Stomach (tissue), 9 donors: ENCODE measurements around the gene PPIF. TPM values are rescaled to one million over a fixed set of nuclear protein-coding genes. Genes with fewer than 3 reads are reported as not detected.
"Not testable (repeated sequence)": the region's sequence is repeated elsewhere in the genome, so short reads cannot be mapped to it uniquely, and the experiment has no call there.

Experiments used
- DNase-seq, 2 donors: peaks; one replicate each; pipeline versions ENCODE4 v3.0.0 to v3.0.0-alpha.2; 2013 to 2019
- H3K27ac ChIP-seq, 5 donors: fragments of 200-600 bp in 4 of 5; sonication (generic) in 4 of 5; one replicate each; pipeline ENCODE4 v1.5.1; 2013 to 2019; ENCODE audit warnings: mild to moderate bottlenecking in 1 of 5, moderate library complexity in 1 of 5
- H3K27me3 ChIP-seq, 3 donors: fragments of 200-600 bp; sonication (generic); one replicate each; pipeline ENCODE4 v1.5.1; 2017 to 2019; ENCODE audit warnings: mixed run types in 1 of 3
- H3K36me3 ChIP-seq, 4 donors: fragments of 200-600 bp; sonication (generic); 1 replicate in 3 of 4; 2 replicates in 1 of 4; pipeline ENCODE4 v1.5.1; 2016 to 2019
- H3K4me1 ChIP-seq, 4 donors: fragments of 200-600 bp; sonication (generic); one replicate each; pipeline ENCODE4 v1.5.1; 2016 to 2019
- H3K4me3 ChIP-seq, 4 donors: fragments of 200-600 bp; sonication (generic) in 3 of 4; one replicate each; pipeline ENCODE4 v1.5.1; 2016 to 2019; ENCODE audit warnings: mild to moderate bottlenecking in 1 of 4
- H3K9me3 ChIP-seq, 4 donors: fragments of 200-600 bp; sonication (generic); one replicate each; pipeline ENCODE4 v1.5.1; 2016 to 2019
- EP300 ChIP-seq: sonication (generic); formaldehyde crosslinking; IDR thresholded peaks from one replicate; pipeline ENCODE4 v1.6.1; 2017; ENCODE audit warnings: antibody characterized with exemption
- POLR2A ChIP-seq, 4 donors: fragments of 450-650 bp; IDR thresholded peaks; one replicate each; pipeline ENCODE4 v1.6.1; 2016; ENCODE audit warnings: antibody characterized with exemption in 4 of 4, control low read depth in 2 of 4, mild to moderate bottlenecking in 1 of 4, moderate library complexity in 1 of 4
- POLR2AphosphoS5 ChIP-seq, 3 donors: sonication (generic); formaldehyde crosslinking; IDR thresholded peaks; one replicate each; pipeline ENCODE4 v1.6.1; 2016; ENCODE audit warnings: antibody characterized with exemption in 3 of 3
- WGBS, 5 donors: extraction: QIAGEN DNeasy Blood & Tissue Kit in 3 of 5; methylation state at CpG; one replicate each; pipeline versions ENCODE4 v1.1.5 to v1.1.7; 2013 to 2018; 5-methylcytosine and 5-hydroxymethylcytosine counted together
- intact Hi-C: fragments of 100-400 bp; cut with DNase I; formaldehyde crosslinking; loops from one replicate; pipeline ENCODE4 v1.15.1; 2023; ENCODE audit warnings: low total_unique reads
- polyA plus RNA-seq, 3 donors: library from polyadenylated mRNA; stranded (reverse); fragments of 200-250 nt; gene quantifications; one replicate each; pipeline ENCODE4 v1.2.3, GENCODE V29; 2013
- total RNA-seq, 5 donors: library from RNA; depleted of rRNA; stranded (reverse); fragments of >200 nt; gene quantifications; one replicate each; pipeline versions ENCODE4 v1.1.0 to v1.2.3, GENCODE V29; 2014 to 2016
- TF ChIP-seq, protein P1 (sequence below), 7 experiments: fragments of 450-650 bp in 4 of 7; fragments of 200-600 bp in 3 of 7; sonication (generic) in 3 of 7; IDR thresholded peaks; one replicate each; pipeline ENCODE4 v1.5.1; 2016 to 2019; ENCODE audit warnings: antibody characterized with exemption in 7 of 7, control low read depth in 2 of 7, mild to moderate bottlenecking in 1 of 7
- donor health status: healthy with polysubstance abuse.
- donor health status: Bipolar disorder and iron deficiency.
- donor health status: healthy.

PPIF gene
- total and polyA plus RNA-seq, 8 donors, result 6.4 to 177 (median 50.8) TPM

DNA sequence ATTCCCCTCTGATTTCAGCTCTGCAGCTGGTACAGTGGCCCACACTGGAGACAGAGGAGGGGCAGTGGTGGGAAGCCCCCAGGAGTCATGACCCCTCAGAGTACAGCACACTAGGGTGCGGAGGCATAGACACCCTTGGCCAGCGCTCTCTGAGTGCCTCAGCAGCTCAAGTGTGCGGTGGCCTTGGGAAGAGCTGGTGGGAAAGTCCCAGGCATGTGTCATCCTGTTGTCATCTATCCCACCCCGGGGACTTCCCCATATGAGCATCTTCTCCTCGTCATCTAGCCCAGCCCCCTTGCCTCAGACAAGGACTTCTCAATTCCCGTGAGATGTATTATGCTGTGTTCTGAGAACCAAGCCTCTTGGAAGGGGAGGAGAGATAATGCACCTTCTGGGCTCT is 15.6 kb upstream of the PPIF start:
- peak in 1 of 2 donors; percentile 73 for DNase-seq
- TF ChIP-seq POLR2A (IDR thresholded peaks at IDR 0.05) (no peak), EP300 (no peak), POLR2AphosphoS5 (IDR thresholded peaks at IDR 0.05) (no peak)
- TF ChIP-seq, protein P1, sequence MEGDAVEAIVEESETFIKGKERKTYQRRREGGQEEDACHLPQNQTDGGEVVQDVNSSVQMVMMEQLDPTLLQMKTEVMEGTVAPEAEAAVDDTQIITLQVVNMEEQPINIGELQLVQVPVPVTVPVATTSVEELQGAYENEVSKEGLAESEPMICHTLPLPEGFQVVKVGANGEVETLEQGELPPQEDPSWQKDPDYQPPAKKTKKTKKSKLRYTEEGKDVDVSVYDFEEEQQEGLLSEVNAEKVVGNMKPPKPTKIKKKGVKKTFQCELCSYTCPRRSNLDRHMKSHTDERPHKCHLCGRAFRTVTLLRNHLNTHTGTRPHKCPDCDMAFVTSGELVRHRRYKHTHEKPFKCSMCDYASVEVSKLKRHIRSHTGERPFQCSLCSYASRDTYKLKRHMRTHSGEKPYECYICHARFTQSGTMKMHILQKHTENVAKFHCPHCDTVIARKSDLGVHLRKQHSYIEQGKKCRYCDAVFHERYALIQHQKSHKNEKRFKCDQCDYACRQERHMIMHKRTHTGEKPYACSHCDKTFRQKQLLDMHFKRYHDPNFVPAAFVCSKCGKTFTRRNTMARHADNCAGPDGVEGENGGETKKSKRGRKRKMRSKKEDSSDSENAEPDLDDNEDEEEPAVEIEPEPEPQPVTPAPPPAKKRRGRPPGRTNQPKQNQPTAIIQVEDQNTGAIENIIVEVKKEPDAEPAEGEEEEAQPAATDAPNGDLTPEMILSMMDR (IDR thresholded peaks at IDR 0.05), result no peak
- intact Hi-C loops, result no loop called here
- Histone ChIP-seq H3K9me3 (no peaks in the 10 kb centered on the region), H3K27me3 (no peaks in the 10 kb centered on the region), H3K27ac (no peak overlapping the region), H3K4me1 (peaks cover 0 to 13% (median 3%) of the 10 kb centered on the region in 4 donors), H3K4me3 (no peak overlapping the region), H3K36me3 (no peaks in the 10 kb centered on the region)
- 64 to 75% (median 70%) methylated on average over 6 of the region's 6 CpGs for WGBS, 5 donors

- H3K4me1 ChIP-seq, result peaks cover 0 to 13% (median 3%) of the 10 kb centered on the region in 4 donors
- H3K36me3 ChIP-seq, H3K4me3 ChIP-seq, H3K9me3 ChIP-seq, DNase-seq, intact Hi-C loops, H3K27ac ChIP-seq, H3K27me3 ChIP-seq: not testable (repeated sequence)
- 87 to 94% (median 92%) methylated on average over 2 to 5 of the region's 10 CpGs for WGBS, 5 donors
These were observed 14.5 kb upstream of the PPIF start for GRCh38 chr10:79332610-79333315.

GRCh38 chr10:79333513-79333912 is 13.8 kb upstream of the PPIF start:
- no peaks in the 10 kb centered on the region for H3K27me3 ChIP-seq
- peaks cover 0 to 13% (median 3%) of the 10 kb centered on the region in 4 donors for H3K4me1 ChIP-seq
- no peaks in the 10 kb centered on the region for H3K9me3 ChIP-seq
- H3K36me3 ChIP-seq, result no peaks in the 10 kb centered on the region
- no peak overlapping the region for H3K27ac ChIP-seq
- intact Hi-C loops, result no loop called here
- no peak overlapping the region for H3K4me3 ChIP-seq
- TF ChIP-seq EP300 (no peak), POLR2AphosphoS5 (IDR thresholded peaks at IDR 0.05) (no peak), POLR2A (IDR thresholded peaks at IDR 0.05) (no peak)
- TF ChIP-seq, protein P1 (IDR thresholded peaks at IDR 0.05), result no peak
- 88 to 96% (median 94%) methylated on average over 2 of the region's 2 CpGs for WGBS, 5 donors
- no peak for DNase-seq

DNA sequence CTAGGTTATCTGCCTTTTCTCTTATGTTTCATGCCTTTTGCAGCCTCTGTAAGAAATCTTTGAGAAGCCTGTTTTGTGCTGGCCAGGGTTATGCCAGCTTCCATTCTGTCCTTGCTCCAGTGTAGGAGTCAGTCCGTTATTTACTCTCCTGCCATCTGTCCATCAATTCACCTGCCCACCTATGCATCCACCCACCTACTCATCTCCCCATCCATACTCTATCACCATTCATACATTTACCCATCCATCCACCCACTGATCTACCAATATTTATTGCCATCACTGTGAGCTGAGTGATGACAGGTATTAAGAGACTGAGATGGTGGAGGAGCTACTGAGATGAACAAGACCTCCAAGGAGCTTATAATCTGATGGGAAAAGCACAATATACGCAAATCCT is 12.7 kb upstream of the PPIF start:
- intact Hi-C loops, result no loop called here
- H3K36me3 ChIP-seq, result no peaks in the 10 kb centered on the region
- no peak overlapping the region for H3K4me3 ChIP-seq
- TF ChIP-seq, protein P1 (IDR thresholded peaks at IDR 0.05), result no peak
- TF ChIP-seq EP300 (no peak), POLR2A (IDR thresholded peaks at IDR 0.05) (no peak), POLR2AphosphoS5 (IDR thresholded peaks at IDR 0.05) (no peak)
- no peak overlapping the region for H3K27ac ChIP-seq
- peaks cover 0 to 13% (median 3%) of the 10 kb centered on the region in 4 donors for H3K4me1 ChIP-seq
- no peak for DNase-seq
- no peaks in the 10 kb centered on the region for H3K27me3 ChIP-seq
- 91 to 100% (median 95%) methylated on average over 2 of the region's 2 CpGs for WGBS, 5 donors
- no peaks in the 10 kb centered on the region for H3K9me3 ChIP-seq

GRCh38 chr10:79335094-79335469 is 12.2 kb upstream of the PPIF start:
- no peak overlapping the region for H3K4me3 ChIP-seq
- intact Hi-C loops, result no loop called here
- no peaks in the 10 kb centered on the region for H3K9me3 ChIP-seq
- no peak for DNase-seq
- WGBS, 5 donors, result 72 to 91% (median 87%) methylated on average over 2 of the region's 2 CpGs
- no peaks in the 10 kb centered on the region for H3K36me3 ChIP-seq
- H3K27ac ChIP-seq, result no peak overlapping the region
- no peaks in the 10 kb centered on the region for H3K27me3 ChIP-seq
- TF ChIP-seq POLR2A (IDR thresholded peaks at IDR 0.05) (no peak), POLR2AphosphoS5 (IDR thresholded peaks at IDR 0.05) (no peak), EP300 (no peak)
- TF ChIP-seq, protein P1 (IDR thresholded peaks at IDR 0.05), result no peak
- peaks cover 0 to 13% (median 3%) of the 10 kb centered on the region in 4 donors for H3K4me1 ChIP-seq
